Raji (cell line): Measurements from ENCODE around the gene MEOX1.

Experiments
- POLR2A ChIP-seq: IDR thresholded peaks from 2 replicates; pipeline ENCODE4 v1.6.1; 2011; ENCODE audit warnings: low read depth, low read length, control low read depth; ENCODE audit not compliant: insufficient read depth

Gene MEOX1

DNA sequence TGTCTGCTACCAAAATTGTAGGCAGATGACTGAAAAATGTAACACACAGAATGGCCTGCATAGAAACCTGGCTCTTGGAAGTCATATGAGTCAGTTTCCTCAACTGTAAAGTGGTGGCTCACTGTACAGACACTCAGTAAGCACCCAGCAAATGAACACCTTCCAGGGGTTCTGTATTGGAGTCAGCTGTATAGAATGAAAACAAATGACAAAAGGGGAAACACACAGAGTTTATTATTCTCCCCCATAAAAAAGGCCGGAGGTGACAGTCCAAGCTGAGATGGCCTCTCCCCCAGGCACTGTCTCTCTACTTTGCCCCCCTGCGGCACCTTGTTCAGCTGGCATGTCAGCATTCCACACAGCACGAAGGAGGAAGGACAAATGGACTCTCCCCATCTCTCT is 6.2 kb upstream of the MEOX1 start:
- no peak for TF ChIP-seq POLR2A

- TF ChIP-seq POLR2A, result no peak
Observed at GRCh38 chr17:43667506-43667905, 5.8 kb upstream of the MEOX1 start.

DNA sequence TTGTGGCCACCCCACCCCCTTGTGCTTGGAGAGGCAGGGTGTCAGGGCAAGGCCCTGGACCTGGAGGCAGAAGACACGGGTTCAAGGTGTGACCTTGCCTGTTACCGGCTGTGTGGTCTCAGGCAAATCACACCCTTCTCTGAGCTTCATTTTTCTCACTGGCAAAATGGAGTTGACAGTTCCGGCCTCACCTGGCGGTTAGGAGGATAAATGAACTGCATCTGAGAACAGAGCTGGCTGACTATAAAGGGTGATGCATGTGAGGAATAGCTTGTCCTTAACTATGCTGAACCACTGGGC is 4.2 kb upstream of the MEOX1 start:
- TF ChIP-seq POLR2A, result no peak

- TF ChIP-seq POLR2A, result no peak
Observed at GRCh38 chr17:43665084-43665936, 3.6 kb upstream of the MEOX1 start.

DNA sequence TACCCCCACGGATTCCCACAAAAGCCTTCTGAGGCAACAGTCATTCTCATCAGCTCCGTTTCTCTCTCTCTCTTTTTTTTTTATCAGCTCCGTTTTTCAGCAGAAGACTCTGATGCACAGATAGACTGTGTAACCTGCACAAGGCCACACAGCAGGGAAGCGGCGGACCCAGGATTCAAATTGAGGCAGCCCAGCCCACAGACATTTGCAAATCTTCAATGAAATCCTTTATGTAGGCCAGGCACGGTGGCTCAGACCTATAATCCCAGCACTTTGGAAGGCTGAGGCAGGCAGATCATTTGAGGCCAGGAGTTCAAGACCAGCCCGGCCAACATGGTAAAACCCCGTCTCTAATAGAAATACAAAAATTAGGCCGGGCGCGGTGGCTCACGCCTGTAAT is 2.4 kb upstream of the MEOX1 start:
- no peak for TF ChIP-seq POLR2A

DNA sequence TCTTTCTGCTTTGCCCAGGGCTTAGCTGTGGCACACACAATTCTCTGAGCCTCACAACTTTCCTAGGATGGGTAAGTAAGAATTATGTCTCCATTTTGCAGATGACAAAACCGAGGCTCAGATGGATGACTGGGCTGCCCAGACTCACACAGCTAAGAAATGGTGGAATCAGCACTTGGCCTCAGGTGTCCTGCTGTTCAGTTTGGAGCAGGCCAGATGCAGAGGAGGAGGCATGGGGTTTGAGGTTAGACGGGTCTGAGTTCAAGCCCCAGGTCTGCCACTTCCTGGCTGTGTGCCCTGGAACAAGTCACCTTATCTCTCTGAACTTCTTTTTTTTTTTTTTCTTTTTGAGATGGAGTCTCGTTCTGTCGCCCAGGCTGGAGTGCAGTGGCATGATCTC is 1.7 kb upstream of the MEOX1 start:
- TF ChIP-seq POLR2A, result no peak

DNA sequence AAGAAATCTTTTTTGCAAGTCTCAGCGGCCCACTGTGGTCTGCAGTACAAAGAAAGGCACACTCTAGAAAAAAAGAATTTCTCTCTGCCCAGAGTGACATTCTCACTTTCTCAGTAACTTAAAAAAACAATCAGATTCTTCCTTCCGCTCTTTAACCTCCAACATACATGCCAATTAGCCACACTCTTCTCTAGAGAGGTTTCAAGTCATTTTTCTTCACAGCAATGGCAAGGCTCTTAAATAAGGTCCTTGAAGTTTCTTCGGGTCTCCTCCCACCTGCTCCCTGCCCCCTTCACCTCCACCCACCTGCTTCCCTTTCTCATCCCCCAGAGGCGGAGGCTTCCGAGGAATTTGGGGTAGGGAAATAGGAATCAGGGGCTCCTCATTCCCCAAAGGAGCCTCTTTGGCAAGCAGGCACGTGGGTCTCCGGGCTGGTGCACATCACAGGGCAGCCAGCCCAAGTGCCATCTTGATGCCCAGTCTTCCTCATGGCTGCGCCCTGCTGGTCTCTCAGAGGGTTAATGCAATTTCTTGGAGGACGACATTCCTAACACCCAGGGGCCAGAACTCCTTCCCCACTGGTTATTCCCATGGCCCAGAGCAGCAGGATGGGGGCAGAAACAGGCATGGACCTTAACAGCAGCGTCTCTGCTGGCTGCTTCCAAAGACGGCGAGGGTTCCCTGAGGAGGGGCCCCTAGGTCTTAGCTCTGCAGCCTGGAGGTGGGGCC is 855 bp upstream of the MEOX1 start:
- no peak for TF ChIP-seq POLR2A

DNA sequence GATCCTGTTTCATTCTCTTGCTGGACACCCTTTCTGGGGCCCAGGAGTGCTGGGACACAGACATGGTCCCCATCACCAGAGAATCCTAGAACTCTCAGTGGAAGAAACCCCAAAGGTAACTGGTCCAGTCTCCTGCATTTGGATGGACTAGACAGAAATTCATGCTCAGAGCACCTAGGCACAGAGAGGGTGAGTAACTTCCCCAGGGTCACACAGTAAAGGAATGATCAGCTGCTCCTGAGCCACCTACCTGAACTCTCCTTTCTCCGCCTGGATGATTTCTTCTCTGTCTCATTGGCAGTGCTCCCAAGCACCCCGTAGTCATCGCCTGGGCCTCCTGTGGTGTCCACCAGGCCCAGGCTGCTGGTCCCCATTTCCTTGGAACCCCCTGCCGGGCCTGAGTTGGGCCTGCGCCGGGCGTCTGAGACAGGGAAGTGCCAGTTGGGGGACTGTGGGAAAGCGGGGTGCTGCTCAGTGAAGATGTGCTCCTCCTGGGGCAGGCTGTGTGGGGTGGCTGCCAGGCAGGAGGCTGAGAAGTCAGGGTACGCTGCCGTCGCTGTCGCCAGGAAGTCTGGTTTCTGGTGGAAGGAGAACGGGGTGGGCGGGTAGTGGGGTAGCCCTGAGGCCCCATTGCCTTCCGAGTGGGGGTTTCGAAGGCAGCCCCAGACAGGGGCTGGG is 767 bp downstream of the MEOX1 start:
- TF ChIP-seq POLR2A, result no peak

DNA sequence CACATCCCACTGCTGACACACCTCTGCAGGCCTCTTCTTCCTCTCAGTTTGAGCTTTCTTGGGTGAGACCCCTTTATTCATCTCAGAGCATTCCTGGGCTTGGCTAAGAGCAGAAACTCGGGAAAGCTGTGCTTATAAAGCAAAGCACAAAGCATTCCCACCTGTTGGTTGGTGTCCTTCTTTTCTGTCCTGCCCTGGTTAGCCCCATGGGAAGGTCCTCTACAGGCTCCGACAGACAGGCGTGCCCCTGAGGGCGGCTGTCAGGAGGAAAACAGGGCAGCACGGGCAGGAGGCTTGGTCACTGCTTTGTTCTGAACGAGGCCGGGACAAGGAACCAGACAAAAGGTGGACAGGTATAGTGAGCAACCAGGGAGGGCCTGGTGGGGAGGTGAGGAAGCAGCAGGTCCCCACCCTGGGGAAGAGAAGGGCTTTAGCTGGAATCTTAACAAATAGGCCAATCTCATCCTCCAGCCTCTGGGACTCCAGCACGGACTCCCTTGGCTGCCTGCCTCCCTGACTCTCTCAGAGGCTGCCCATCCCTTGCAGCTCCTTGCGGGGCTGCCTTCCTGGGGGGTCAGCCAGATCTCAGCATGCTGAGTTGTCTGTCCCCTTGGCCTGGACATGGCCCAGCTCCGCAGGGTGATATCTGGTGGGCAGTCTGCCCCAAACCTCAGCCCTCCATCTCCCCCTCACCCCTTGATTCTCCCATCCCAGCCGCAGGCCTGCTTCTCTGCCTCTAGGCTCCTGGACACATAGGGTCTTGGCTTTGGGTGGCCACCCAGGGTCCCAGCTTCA is 1.7 kb downstream of the MEOX1 start:
- no peak for TF ChIP-seq POLR2A

DNA sequence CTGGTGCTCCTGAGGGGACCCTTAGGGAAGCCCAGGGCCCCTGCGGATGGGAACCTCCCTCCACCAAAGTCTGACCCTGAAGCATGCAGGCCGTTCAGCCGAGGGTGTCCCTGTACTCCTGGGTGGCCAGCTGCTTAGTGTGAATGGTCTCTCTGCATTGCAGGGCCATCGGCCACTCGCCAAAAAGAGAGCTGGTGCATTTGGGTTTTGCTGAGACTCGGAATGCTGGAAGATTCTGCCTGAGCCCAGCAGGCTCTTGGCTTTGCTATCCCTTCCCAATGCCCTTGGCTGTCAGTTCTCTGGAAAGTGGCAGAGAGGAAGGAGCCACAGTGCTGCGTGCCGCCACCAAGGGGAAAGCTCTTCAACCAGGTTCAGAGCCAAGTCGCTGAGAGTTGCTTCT is 2.8 kb downstream of the MEOX1 start:
- TF ChIP-seq POLR2A, result no peak

GRCh38 chr17:43655693-43656255 is 5.9 kb downstream of the MEOX1 start:
- no peak for TF ChIP-seq POLR2A

- no peak for TF ChIP-seq POLR2A
Observed at GRCh38 chr17:43652124-43652480, 9.6 kb downstream of the MEOX1 start.

GRCh38 chr17:43650471-43650870 is 11.3 kb downstream of the MEOX1 start:
- no peak for TF ChIP-seq POLR2A

- TF ChIP-seq POLR2A, result no peak
Observed at GRCh38 chr17:43648916-43649315, 12.8 kb downstream of the MEOX1 start.
